NCI-H226 (cell line): ENCODE data around the gene RNF111.
"Not testable (repeated sequence)": the region's sequence is repeated elsewhere in the genome, so short reads cannot be mapped to it uniquely, and the experiment has no call there.

Experiments
- DNase-seq: peaks from one replicate; pipeline ENCODE4 v3.0.0-alpha.2; 2015

RNF111 gene

DNA sequence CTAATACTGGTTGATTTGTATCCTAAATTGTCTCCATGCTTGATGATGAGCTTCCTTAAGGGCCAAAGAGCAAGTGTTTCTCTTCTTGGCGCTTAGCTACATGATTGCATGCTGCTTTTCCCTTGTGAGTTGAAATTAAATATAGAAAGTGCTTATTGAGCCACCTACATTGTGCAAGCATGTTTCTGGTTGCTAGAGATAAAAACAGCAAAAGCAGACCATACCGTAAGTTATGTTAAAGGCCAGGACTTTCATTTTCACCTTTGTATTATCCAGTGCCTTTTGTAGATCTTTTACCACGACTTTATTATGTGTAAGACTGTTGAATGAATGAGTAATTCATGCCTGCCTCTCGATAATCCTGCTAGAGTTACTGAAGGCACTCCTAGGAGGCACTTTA, 75.6 kb downstream of the RNF111 start:
- no peak for DNase-seq

DNA sequence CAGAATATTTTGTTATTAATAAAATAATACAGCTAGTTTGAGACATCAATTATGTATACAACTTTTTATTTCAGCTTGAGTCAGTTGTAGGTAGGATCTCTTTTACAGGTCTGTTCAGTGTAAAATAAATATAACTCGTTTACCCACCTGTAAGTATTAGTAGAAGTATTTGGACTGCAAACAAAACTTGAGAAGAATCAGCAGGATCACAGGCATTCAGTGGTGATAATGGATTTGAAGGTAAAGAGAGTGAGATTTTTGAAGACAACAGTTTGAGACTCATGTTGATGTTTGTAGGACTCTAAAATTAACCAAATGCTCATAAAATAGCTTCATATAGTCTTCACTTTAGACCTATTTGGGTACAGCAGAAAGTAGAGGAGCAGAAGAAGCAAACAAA, 82.0 kb downstream of the RNF111 start:
- no peak for DNase-seq

DNA sequence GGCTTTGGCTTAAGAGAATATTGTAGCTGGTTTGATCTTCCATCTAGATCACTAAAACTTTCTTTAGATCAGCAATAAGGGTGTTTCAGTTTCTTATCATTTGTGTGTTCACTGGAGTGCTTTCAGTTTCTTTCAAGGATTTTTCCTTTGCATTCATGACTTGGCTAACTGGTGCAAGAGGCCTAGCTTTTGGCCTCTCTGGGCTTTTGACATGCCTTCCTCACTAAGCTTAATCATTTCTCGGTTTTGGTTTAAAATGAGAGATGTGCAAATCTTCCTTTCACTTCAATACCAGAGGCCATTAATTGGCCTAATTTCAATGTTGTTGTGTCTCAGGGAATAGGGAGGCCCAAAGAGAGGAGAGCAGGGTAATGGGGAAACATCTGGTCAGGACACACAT, 87.1 kb downstream of the RNF111 start:
- DNase-seq, result no peak

- DNase-seq, result no peak
Observed at GRCh38 chr15:59087731-59088130, 100.3 kb downstream of the RNF111 start.

GRCh38 chr15:59094077-59094476, 106.6 kb downstream of the RNF111 start:
- DNase-seq, result no peak

GRCh38 chr15:59096429-59096828, 109.0 kb downstream of the RNF111 start:
- no peak for DNase-seq

- DNase-seq, result no peak
Observed at GRCh38 chr15:59099162-59099685, 111.8 kb downstream of the RNF111 start.

GRCh38 chr15:59104602-59104911, 117.1 kb downstream of the RNF111 start:
- no peak for DNase-seq

DNA sequence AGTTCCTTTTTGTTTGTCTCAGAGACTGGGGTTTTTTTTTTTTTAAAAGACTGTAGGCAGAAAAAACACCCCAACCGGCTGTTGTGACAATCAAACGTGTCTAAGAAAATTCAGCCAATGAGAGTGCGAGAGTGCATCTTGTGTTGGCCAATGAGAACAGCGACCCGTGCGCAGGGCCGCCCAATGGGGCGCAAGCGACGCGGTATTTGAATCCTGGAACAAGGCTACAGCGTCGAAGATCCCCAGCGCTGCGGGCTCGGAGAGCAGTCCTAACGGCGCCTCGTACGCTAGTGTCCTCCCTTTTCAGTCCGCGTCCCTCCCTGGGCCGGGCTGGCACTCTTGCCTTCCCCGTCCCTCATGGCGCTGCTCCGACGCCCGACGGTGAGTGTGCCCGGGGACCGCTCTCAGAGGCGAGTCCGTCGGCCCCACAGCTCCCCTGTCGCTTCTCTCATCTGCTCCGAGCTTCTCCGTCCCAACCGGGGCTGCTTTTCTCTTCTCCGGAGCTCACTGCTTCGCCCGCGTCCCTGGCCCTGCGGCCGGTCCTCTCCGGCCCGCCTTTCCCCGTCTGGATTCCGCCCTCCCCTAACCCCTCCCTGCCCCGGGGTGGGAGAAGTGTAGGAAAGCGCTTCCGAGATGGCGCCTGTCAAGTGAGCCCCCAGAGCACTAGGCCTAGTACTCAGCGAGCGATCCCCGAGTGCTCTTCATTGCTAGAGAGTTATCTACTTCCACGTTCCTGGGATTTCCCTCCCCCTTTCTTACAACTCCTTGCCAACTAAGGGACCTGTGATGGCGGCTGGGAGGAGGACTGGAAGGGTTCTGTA, 117.7 kb downstream of the RNF111 start, which contains the start of gene CCNB2:
Gene CCNB2 (plus strand): TSS at position 235 of the 821 bp plus-strand sequence. CDS start 123 bp downstream, at position 358.
- peak; percentile 97 for DNase-seq

DNA sequence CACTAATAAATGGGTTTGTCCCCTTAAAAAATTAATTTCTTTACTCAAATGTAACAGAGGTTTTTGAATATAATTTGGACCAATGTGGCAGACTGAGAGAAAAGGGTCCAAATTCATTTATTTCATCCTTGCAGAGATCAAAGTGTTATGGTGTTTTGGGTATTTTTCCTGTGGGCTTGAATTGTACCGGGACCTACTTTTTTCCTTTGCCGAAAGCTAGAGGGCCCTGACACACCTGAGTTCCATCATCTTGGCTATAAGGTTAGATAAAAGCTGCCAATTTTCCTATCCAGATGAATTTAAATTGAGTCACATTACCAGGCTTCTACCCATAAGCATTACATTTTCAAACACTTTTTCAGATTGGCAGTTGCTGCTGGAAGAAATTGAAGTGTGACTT, 118.4 kb downstream of the RNF111 start:
- DNase-seq, result peak; percentile 10

GRCh38 chr15:59111251-59111650, 123.8 kb downstream of the RNF111 start:
- DNase-seq, result no peak

GRCh38 chr15:59115047-59115446, 127.6 kb downstream of the RNF111 start:
- no peak for DNase-seq

- no peak for DNase-seq
Observed at GRCh38 chr15:59116141-59116540, 128.7 kb downstream of the RNF111 start.

DNA sequence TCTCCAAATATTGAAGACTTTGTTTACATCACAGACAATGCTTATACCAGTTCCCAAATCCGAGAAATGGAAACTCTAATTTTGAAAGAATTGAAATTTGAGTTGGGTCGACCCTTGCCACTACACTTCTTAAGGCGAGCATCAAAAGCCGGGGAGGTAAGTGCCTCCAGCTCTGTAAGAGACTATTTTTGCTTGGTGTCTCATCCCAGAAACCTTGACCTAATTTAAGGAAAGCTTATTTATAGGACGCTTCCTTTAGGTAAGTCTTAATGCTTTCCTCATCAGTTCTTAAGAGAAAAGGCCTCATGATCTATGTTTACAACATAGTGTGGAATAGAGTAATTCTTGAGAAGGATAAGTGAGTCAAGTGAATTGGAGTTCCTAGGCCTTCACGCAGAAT, 129.3 kb downstream of the RNF111 start:
- DNase-seq, result no peak

- DNase-seq, result no peak
Observed at GRCh38 chr15:59119625-59120024, 132.2 kb downstream of the RNF111 start.

- no peak for DNase-seq
Observed at GRCh38 chr15:59120937-59121336, 133.5 kb downstream of the RNF111 start.

DNA sequence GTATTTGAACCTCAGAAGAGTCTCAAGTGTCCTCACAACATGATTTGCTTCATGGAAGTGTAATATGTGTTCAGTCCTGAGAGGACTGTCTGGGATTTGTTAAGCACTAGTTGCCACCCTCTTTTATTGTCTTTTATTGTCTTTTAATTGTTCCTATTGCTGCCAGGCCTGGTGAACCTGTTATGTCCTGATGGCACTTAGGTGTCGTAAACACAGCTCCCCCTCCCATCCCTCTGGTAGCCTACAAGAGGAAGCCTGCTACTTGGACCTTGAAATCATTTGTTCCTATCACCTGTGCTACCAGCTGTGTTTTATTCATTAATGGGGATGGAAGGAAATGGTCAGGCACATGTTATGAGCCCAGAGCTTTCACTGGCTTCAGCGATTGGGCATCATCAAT, 136.8 kb downstream of the RNF111 start:
- no peak for DNase-seq

- not testable (repeated sequence) for DNase-seq
Observed at GRCh38 chr15:59125683-59126082, 138.2 kb downstream of the RNF111 start.

DNA sequence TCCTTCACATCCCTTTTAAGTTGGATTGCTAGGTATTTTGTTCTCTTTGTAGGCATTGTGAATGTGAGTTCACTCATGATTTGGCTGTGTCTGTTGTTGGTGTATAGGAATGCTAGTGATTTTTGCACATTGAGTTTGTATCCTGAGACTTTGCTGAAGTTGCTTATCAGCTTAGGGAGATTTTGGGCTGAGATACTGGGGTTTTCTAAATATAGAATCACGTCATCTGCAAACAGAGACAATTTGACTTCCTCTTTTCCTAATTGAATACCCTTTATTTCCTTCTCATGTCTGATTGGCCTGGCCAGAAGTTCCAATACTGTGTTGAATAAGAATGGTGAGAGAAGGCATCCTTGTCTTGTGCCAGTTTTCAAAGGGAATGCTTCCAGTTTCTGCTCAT, 139.8 kb downstream of the RNF111 start:
- DNase-seq, result not testable (repeated sequence)

DNA sequence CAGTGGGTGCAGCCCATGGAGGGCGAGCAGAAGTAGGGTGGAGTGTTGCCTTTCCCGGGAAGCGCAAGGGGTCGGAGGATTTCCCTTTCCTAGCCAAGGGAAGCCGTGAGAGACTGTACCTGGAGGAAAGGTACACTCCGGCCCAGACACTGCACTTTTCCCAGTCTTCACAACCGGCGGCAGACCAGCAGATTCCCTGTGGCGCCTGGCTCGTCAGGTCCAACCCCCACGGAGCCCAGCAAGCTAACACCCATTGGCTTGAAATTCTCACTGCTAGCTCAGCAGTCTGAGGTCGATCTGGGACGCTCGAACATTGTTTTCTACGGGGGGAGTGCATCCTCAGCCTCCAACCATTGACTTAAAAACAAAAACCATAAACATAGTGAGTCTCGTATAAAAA, 144.0 kb downstream of the RNF111 start:
- DNase-seq, result no peak

- DNase-seq, result no peak
Observed at GRCh38 chr15:59131969-59132562, 144.6 kb downstream of the RNF111 start.

GRCh38 chr15:59133929-59134427, 146.5 kb downstream of the RNF111 start:
- DNase-seq, result no peak

DNA sequence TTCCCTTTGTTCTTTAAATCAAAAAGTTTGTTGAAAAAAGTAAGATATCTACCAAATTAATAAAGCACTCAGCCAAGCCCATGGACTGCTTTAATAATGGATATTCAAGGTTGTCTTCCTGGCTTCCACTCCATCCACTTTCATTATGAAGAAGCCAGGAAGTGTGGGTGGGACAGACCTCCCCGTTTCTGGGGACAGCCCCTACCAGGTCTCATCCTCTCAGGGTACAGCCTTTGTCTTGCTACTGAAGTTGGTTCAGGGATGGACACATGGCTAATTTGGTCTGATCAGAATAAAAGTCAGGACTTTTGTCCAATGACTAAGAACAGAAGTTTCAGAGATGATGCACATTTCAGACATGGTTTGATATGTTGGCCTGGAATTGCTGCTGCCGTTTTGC, 150.1 kb downstream of the RNF111 start:
- no peak for DNase-seq

DNA sequence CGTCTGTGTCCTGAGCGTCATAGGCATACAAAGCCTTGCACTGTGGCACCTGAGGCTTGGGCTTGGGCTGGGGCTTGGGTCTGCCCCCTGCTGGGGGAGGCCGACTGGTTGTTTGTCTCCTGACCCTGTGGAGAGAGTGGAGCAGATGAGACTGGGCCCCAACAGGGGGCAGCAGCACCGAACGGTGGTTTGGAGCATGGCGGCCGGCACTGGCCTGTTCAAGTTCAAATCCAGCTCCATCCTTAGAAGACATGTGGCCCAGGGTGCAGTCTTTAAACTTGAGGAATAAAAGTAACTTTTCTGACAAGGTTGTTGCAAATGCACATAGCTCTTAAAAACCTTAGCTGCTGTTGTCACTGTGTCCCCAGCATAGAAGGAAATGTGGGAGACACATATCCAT, 150.8 kb downstream of the RNF111 start:
- peak; percentile 31 for DNase-seq
